ENCODE results near the gene CCDC144A.

DNA sequence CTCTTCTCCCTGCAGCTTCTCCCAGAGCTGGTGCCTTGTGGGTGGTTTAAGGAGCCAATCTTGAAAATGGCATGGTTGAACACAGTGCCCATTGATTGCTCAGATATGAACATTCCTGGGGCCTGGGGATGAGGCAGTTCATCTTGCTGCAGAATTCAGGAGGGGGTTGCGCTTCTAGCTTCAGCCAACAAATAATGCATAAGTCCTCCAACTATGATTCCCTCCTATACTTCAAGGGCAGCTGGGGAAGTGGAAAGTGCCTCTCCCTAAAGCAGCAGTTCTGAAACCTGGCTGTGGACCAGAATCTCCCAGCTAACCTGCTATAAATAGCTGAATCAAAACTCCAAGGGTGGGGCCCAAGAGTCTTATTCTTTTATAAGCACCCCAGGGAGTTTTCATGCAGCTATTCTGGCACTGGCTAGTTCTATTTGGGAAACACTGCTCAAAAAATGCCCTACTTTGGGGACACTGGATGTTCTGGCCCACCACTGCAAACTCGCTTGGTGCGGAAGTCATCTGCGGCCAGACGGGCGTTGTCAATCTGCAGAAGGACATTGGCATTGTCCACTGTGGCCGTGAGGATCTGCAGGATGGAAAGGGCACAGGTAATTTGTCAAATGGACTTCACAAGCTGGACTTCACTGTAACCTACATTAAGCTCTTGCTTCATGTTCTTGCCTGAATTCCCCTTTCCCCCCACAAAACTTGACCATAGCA is 130.3 kb downstream of the CCDC144A start:
- TF ChIP-seq CTCF (IDR thresholded peaks at IDR 0.05; ENCODE audit: low read depth, low read length) (no peak), POLR2A (IDR thresholded peaks at IDR 0.05; ENCODE audit: extremely low read depth, insufficient read length) (no peak), MYC (IDR thresholded peaks at IDR 0.05; ENCODE audit: low read depth, low read length) (no peak)
- TF ChIP-seq, protein P1, sequence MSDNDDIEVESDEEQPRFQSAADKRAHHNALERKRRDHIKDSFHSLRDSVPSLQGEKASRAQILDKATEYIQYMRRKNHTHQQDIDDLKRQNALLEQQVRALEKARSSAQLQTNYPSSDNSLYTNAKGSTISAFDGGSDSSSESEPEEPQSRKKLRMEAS (IDR thresholded peaks at IDR 0.05; ENCODE audit: low read depth, low read length), result no peak
